ENCODE measurements around the gene CACNA1C.
"Not testable (repeated sequence)": the region's sequence is repeated elsewhere in the genome, so short reads cannot be mapped to it uniquely, and the experiment has no call there.

CACNA1C gene

GRCh38 chr12:2074792-2075191, 22.0 kb downstream of the CACNA1C start:
- FAIRE-seq: no peak
- no peak for DNase-seq (ENCODE audit: low spot score)

GRCh38 chr12:2075508-2076195, 22.9 kb downstream of the CACNA1C start:
- no peak for DNase-seq (ENCODE audit: low spot score)
- no peak for FAIRE-seq

GRCh38 chr12:2076196-2076570, 23.4 kb downstream of the CACNA1C start:
- DNase-seq (ENCODE audit: low spot score): no peak
- no peak for FAIRE-seq

- DNase-seq (ENCODE audit: low spot score): no peak
- FAIRE-seq: no peak
Measured at GRCh38 chr12:2076728-2077127, 23.9 kb downstream of the CACNA1C start.

- DNase-seq (ENCODE audit: low spot score): no peak
- FAIRE-seq: no peak
Measured at GRCh38 chr12:2080604-2081003, 27.8 kb downstream of the CACNA1C start.

GRCh38 chr12:2082321-2082720, 29.5 kb downstream of the CACNA1C start:
- DNase-seq (ENCODE audit: low spot score) (no peak), FAIRE-seq (no peak)

- no peak for DNase-seq (ENCODE audit: low spot score)
Measured at GRCh38 chr12:2083008-2083407, 30.2 kb downstream of the CACNA1C start.

GRCh38 chr12:2083561-2083960, 30.8 kb downstream of the CACNA1C start:
- no peak for DNase-seq (ENCODE audit: low spot score)
- FAIRE-seq: no peak

More at GRCh38 chr12:2083008-2083407, 30.2 kb downstream of the CACNA1C start:
- no peak for FAIRE-seq

- DNase-seq (ENCODE audit: low spot score) (peak; percentile 22), FAIRE-seq (no peak)
Measured at GRCh38 chr12:2084553-2085296, 31.9 kb downstream of the CACNA1C start.

GRCh38 chr12:2092354-2092753, 39.6 kb downstream of the CACNA1C start:
- no peak for FAIRE-seq
- DNase-seq (ENCODE audit: low spot score): no peak

GRCh38 chr12:2092890-2093289, 40.1 kb downstream of the CACNA1C start:
- DNase-seq (ENCODE audit: low spot score) (no peak), FAIRE-seq (no peak)

- DNase-seq (ENCODE audit: low spot score) (no peak), FAIRE-seq (no peak)
Measured at GRCh38 chr12:2094597-2094996, 41.8 kb downstream of the CACNA1C start.

- DNase-seq (ENCODE audit: low spot score): no peak
- FAIRE-seq: no peak
Measured at GRCh38 chr12:2095878-2096277, 43.1 kb downstream of the CACNA1C start.

- FAIRE-seq (no peak), DNase-seq (ENCODE audit: low spot score) (no peak)
Measured at GRCh38 chr12:2097617-2098016, 44.8 kb downstream of the CACNA1C start.

GRCh38 chr12:2098852-2099251, 46.1 kb downstream of the CACNA1C start:
- DNase-seq (ENCODE audit: low spot score) (no peak), FAIRE-seq (no peak)

GRCh38 chr12:2099595-2099994, 46.8 kb downstream of the CACNA1C start:
- DNase-seq (ENCODE audit: low spot score) (no peak), FAIRE-seq (no peak)

- FAIRE-seq (no peak), DNase-seq (ENCODE audit: low spot score) (no peak)
Measured at GRCh38 chr12:2101359-2101758, 48.6 kb downstream of the CACNA1C start.

GRCh38 chr12:2101771-2102170, 49.0 kb downstream of the CACNA1C start:
- FAIRE-seq: no peak

GRCh38 chr12:2102736-2103135, 49.9 kb downstream of the CACNA1C start:
- not testable (repeated sequence) for DNase-seq (ENCODE audit: low spot score); FAIRE-seq

More at GRCh38 chr12:2101771-2102170, 49.0 kb downstream of the CACNA1C start:
- no peak for DNase-seq (ENCODE audit: low spot score)

GRCh38 chr12:2105387-2105786, 52.6 kb downstream of the CACNA1C start:
- not testable (repeated sequence) for DNase-seq (ENCODE audit: low spot score); FAIRE-seq

- FAIRE-seq (no peak), DNase-seq (ENCODE audit: low spot score) (no peak)
Measured at GRCh38 chr12:2108166-2108565, 55.4 kb downstream of the CACNA1C start.

GRCh38 chr12:2108975-2109671, 56.3 kb downstream of the CACNA1C start:
- DNase-seq (ENCODE audit: low spot score) (no peak), FAIRE-seq (no peak)
